Measurements from ENCODE around the gene SESN1. TPM values are rescaled to one million over a fixed set of nuclear protein-coding genes. Genes with fewer than 3 reads are reported as not detected.

The SESN1 gene
- polyA plus RNA-seq, 1 donor (not counting 4 experiments of a cell fraction or from before 2014, with no cell fraction given): 21.4 TPM

DNA sequence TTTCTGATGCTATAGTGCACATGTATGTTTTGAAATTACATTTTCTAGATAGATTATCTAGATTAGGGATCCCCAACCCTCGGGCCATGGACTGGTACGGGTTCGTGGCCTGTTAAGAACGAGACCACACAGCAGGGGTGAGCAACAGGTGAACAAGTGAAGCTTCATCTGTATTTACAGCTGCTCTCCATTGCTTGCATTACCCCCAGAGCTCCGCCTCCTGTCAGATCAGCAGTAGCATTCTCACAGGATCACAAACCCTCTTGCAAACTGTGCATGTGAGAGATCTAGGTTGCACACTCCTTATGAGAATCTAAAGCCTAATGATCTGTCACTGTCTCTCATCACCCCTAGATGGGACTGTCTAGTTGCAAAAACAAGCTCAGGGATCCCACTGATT, 11.0 kb upstream of the SESN1 start:
- no peak for FAIRE-seq
- Histone ChIP-seq H3K27ac (ENCODE audit: control insufficient read depth, insufficient read depth, low read length) (no peak overlapping the region), H3K4me1 (ENCODE audit: control insufficient read depth, extremely low read depth, insufficient read depth, low read length) (no peaks in the 10 kb centered on the region), H3K9ac (ENCODE audit: control insufficient read depth, extremely low read depth, insufficient read depth, low read length) (no peak overlapping the region), H3K79me2 (ENCODE audit: control insufficient read depth, insufficient read depth, low read length) (peaks cover 2% of the 10 kb centered on the region), H2AFZ (ENCODE audit: control insufficient read depth, low read length) (no peak overlapping the region), H3K9me1 (ENCODE audit: control insufficient read depth, extremely low read depth, insufficient read depth, low read length) (no peaks in the 10 kb centered on the region), H3K9me3 (ENCODE audit: control insufficient read depth, low read depth, low read length) (no peaks in the 10 kb centered on the region), H3K4me2 (ENCODE audit: control insufficient read depth, extremely low read depth, insufficient read depth, low read depth, low read length) (no peak overlapping the region), H3K36me3 (ENCODE audit: control insufficient read depth in 2 of 2, extremely low read depth in 1 of 2, insufficient read depth in 2 of 2, low read length in 2 of 2) (no peaks in the 10 kb centered on the region), H3K4me3 (ENCODE audit: control insufficient read depth in 2 of 3, extremely low read depth in 1 of 3, insufficient read depth in 2 of 3, low read depth in 1 of 3, low read length in 3 of 3) (no peak overlapping the region), H4K20me1 (ENCODE audit: control insufficient read depth, extremely low read depth, insufficient read depth, low read length) (no peaks in the 10 kb centered on the region), H3K27me3 (ENCODE audit: control insufficient read depth, extremely low read depth, insufficient read depth, low read length) (no peaks in the 10 kb centered on the region)
- dilution Hi-C loops (cut with MboI; ENCODE audit: extremely low pct_ligation_motif_present, low sequenced_read_pairs): no loop called here
- TF ChIP-seq, protein P1, sequence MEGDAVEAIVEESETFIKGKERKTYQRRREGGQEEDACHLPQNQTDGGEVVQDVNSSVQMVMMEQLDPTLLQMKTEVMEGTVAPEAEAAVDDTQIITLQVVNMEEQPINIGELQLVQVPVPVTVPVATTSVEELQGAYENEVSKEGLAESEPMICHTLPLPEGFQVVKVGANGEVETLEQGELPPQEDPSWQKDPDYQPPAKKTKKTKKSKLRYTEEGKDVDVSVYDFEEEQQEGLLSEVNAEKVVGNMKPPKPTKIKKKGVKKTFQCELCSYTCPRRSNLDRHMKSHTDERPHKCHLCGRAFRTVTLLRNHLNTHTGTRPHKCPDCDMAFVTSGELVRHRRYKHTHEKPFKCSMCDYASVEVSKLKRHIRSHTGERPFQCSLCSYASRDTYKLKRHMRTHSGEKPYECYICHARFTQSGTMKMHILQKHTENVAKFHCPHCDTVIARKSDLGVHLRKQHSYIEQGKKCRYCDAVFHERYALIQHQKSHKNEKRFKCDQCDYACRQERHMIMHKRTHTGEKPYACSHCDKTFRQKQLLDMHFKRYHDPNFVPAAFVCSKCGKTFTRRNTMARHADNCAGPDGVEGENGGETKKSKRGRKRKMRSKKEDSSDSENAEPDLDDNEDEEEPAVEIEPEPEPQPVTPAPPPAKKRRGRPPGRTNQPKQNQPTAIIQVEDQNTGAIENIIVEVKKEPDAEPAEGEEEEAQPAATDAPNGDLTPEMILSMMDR (optimal IDR thresholded peaks at IDR 0.05 in 1 of 3, IDR thresholded peaks at IDR 0.05 in 1 of 3, conservative IDR thresholded peaks at IDR 0.05 in 1 of 3; ENCODE audit: extremely low read depth in 1 of 3, insufficient read depth in 2 of 3, low read length in 3 of 3): no peak
- no peak for TF ChIP-seq EZH2 (IDR thresholded peaks at IDR 0.05; ENCODE audit: low read length)
- no peak for DNase-seq (ENCODE audit: low read depth, low spot score)

DNA sequence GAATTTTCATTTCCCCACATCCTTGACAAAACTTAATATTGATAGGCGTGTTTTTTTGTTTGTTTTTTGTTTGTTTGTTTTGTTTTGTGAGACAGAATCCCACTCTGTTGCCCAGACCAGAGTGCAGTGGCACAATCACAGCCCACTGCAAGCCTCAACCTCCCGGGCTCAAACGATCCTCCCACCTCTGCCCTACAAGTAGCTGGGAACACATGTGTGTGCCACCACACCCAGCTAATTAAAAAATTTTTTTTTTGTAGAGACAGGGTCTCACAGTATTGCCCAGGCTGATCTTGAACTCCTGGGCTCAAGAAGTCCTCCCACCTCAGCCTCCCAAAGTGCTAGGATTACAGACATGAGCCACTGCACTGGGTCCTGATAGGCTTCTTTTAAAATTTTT, 9.9 kb upstream of the SESN1 start:
- H3K79me2 ChIP-seq (ENCODE audit: control insufficient read depth, insufficient read depth, low read length): peaks cover 2% of the 10 kb centered on the region
- no peak overlapping the region for H3K4me3 ChIP-seq (ENCODE audit: control insufficient read depth in 2 of 3, extremely low read depth in 1 of 3, insufficient read depth in 2 of 3, low read depth in 1 of 3, low read length in 3 of 3)
- TF ChIP-seq, protein P1 (optimal IDR thresholded peaks at IDR 0.05 in 1 of 3, IDR thresholded peaks at IDR 0.05 in 1 of 3, conservative IDR thresholded peaks at IDR 0.05 in 1 of 3; ENCODE audit: extremely low read depth in 1 of 3, insufficient read depth in 2 of 3, low read length in 3 of 3): no peak
- no peak for TF ChIP-seq EZH2 (IDR thresholded peaks at IDR 0.05; ENCODE audit: low read length)
- H3K4me1 ChIP-seq (ENCODE audit: control insufficient read depth, extremely low read depth, insufficient read depth, low read length): no peaks in the 10 kb centered on the region
- H3K9ac ChIP-seq (ENCODE audit: control insufficient read depth, extremely low read depth, insufficient read depth, low read length): no peak overlapping the region
- no peaks in the 10 kb centered on the region for H4K20me1 ChIP-seq (ENCODE audit: control insufficient read depth, extremely low read depth, insufficient read depth, low read length)
- H2AFZ ChIP-seq (ENCODE audit: control insufficient read depth, low read length): no peak overlapping the region
- no peak overlapping the region for H3K27ac ChIP-seq (ENCODE audit: control insufficient read depth, insufficient read depth, low read length)
- no peaks in the 10 kb centered on the region for H3K27me3 ChIP-seq (ENCODE audit: control insufficient read depth, extremely low read depth, insufficient read depth, low read length)
- no peak for FAIRE-seq
- dilution Hi-C loops (cut with MboI; ENCODE audit: extremely low pct_ligation_motif_present, low sequenced_read_pairs): no loop called here
- no peaks in the 10 kb centered on the region for H3K9me3 ChIP-seq (ENCODE audit: control insufficient read depth, low read depth, low read length)
- DNase-seq (ENCODE audit: low read depth, low spot score): no peak
- H3K4me2 ChIP-seq (ENCODE audit: control insufficient read depth, extremely low read depth, insufficient read depth, low read depth, low read length): no peak overlapping the region
- H3K9me1 ChIP-seq (ENCODE audit: control insufficient read depth, extremely low read depth, insufficient read depth, low read length): no peaks in the 10 kb centered on the region
- H3K36me3 ChIP-seq (ENCODE audit: control insufficient read depth in 2 of 2, extremely low read depth in 1 of 2, insufficient read depth in 2 of 2, low read length in 2 of 2): no peaks in the 10 kb centered on the region

Data from keratinocyte (primary cell).